Hepatocyte (in vitro differentiated cells): ENCODE measurements around the gene HOXD10. TPM values are rescaled to one million over a fixed set of nuclear protein-coding genes. Genes with fewer than 3 reads are reported as not detected.

Experiments
- DNase-seq: peaks from one replicate; pipeline ENCODE4 v3.0.0-alpha.2; 2016; ENCODE audit warnings: low spot score
- H2AFZ ChIP-seq: fragments of 200-600 bp; sonication (generic); 2 replicates; pipeline ENCODE4 v1.6.0; 2016; ENCODE audit warnings: antibody characterized with exemption, mild to moderate bottlenecking
- H3K27ac ChIP-seq: fragments of 200-600 bp; sonication (generic); 2 replicates; pipeline ENCODE4 v1.5.1; 2016; ENCODE audit warnings: mild to moderate bottlenecking
- H3K27me3 ChIP-seq: fragments of 200-600 bp; sonication (generic); 2 replicates; pipeline ENCODE4 v1.6.1; 2016
- H3K36me3 ChIP-seq: fragments of 200-600 bp; sonication (generic); replicated peaks from 2 replicates; pipeline ENCODE4 v1.5.1; 2016; ENCODE audit warnings: low read depth; ENCODE audit not compliant: insufficient read depth
- H3K4me1 ChIP-seq: fragments of 200-600 bp; sonication (generic); 2 replicates; pipeline ENCODE4 v1.5.1; 2016; ENCODE audit warnings: mild to moderate bottlenecking, moderate library complexity; ENCODE audit not compliant: insufficient read depth
- H3K4me2 ChIP-seq: fragments of 200-600 bp; sonication (generic); 2 replicates; pipeline ENCODE4 v1.6.0; 2016
- H3K4me3 ChIP-seq: fragments of 200-600 bp; sonication (generic); 2 replicates; pipeline ENCODE4 v1.5.1; 2016; ENCODE audit warnings: mild to moderate bottlenecking
- H3K79me2 ChIP-seq: fragments of 200-600 bp; sonication (generic); 2 replicates; pipeline ENCODE4 v1.6.0; 2017; ENCODE audit warnings: mild to moderate bottlenecking
- H3K9me2 ChIP-seq: fragments of 200-600 bp; sonication (generic); replicated peaks from 2 replicates; pipeline ENCODE4 v1.6.0; 2017; ENCODE audit warnings: mild to moderate bottlenecking; ENCODE audit not compliant: insufficient read depth
- H3K9me3 ChIP-seq: fragments of 200-600 bp; sonication (generic); 2 replicates; pipeline ENCODE4 v1.5.1; 2016; ENCODE audit warnings: low read depth, mild to moderate bottlenecking
- H4K20me1 ChIP-seq: fragments of 200-600 bp; sonication (generic); 2 replicates; pipeline ENCODE4 v1.6.0; 2016; ENCODE audit warnings: mild to moderate bottlenecking; ENCODE audit not compliant: insufficient read depth, poor library complexity, severe bottlenecking
- EZH2 ChIP-seq: fragments of 200-600 bp; sonication (generic); IDR thresholded peaks from 2 replicates; pipeline ENCODE4 v1.6.1; 2016; ENCODE audit warnings: antibody characterized with exemption, mild to moderate bottlenecking, borderline replicate concordance
- EZH2phosphoT487 ChIP-seq: fragments of 200-600 bp; sonication (generic); IDR thresholded peaks from one replicate; pipeline ENCODE4 v1.6.1; 2018; ENCODE audit warnings: antibody characterized with exemption, mild to moderate bottlenecking, low read depth, moderate library complexity; ENCODE audit not compliant: unreplicated experiment, severe bottlenecking
- WGBS: methylation state at CpG from one replicate; pipeline ENCODE4 v1.1.6; 2016; ENCODE audit warnings: low lambda C conversion rate; ENCODE audit errors: missing lambda C conversion rate; 5-methylcytosine and 5-hydroxymethylcytosine counted together
- polyA plus RNA-seq: library from polyadenylated mRNA; unstranded; fragments of >200 nt; fragmentation: Nextera tagmentation; extraction: Ambion mirVana; gene quantifications from 2 replicates; pipeline ENCODE4 v1.2.1, GENCODE V29; 2016
- total RNA-seq: library from RNA; depleted of rRNA; stranded (reverse); fragments of >200 nt; gene quantifications from 2 replicates; pipeline ENCODE4 v1.2.3, GENCODE V29; 2014
- TF ChIP-seq, protein P1 (sequence below): fragments of 200-600 bp; sonication (generic); IDR thresholded peaks from 2 replicates; pipeline ENCODE4 v1.5.1; 2016; ENCODE audit warnings: antibody characterized with exemption, mild to moderate bottlenecking; ENCODE audit not compliant: poor library complexity

HOXD10 gene
- total and polyA plus RNA-seq, 2 experiments from 2014 or later: 5.1 to 8.5 TPM

DNA sequence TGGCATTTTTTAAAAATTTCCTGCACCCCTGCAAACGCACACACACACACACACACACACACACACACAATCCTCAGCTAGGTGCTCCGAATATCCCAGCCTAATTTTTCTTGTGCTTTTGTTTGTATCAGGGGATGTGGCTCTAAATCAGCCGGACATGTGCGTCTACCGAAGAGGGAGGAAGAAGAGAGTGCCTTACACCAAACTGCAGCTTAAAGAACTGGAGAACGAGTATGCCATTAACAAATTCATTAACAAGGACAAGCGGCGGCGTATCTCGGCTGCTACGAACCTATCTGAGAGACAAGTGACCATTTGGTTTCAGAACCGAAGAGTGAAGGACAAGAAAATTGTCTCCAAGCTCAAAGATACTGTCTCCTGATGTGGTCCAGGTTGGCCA is 22.2 kb upstream of the HOXD10 start:
- TF ChIP-seq EZH2: peak; percentile 60
- TF ChIP-seq EZH2phosphoT487: peak; percentile 20
- TF ChIP-seq, protein P1, sequence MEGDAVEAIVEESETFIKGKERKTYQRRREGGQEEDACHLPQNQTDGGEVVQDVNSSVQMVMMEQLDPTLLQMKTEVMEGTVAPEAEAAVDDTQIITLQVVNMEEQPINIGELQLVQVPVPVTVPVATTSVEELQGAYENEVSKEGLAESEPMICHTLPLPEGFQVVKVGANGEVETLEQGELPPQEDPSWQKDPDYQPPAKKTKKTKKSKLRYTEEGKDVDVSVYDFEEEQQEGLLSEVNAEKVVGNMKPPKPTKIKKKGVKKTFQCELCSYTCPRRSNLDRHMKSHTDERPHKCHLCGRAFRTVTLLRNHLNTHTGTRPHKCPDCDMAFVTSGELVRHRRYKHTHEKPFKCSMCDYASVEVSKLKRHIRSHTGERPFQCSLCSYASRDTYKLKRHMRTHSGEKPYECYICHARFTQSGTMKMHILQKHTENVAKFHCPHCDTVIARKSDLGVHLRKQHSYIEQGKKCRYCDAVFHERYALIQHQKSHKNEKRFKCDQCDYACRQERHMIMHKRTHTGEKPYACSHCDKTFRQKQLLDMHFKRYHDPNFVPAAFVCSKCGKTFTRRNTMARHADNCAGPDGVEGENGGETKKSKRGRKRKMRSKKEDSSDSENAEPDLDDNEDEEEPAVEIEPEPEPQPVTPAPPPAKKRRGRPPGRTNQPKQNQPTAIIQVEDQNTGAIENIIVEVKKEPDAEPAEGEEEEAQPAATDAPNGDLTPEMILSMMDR: no peak
- no peaks in the 10 kb centered on the region for H3K9me2 ChIP-seq
- H3K9me3 ChIP-seq: no peaks in the 10 kb centered on the region
- peak overlapping the region; percentile 57 for H3K4me3 ChIP-seq
- peak overlapping the region; percentile 91 for H3K4me2 ChIP-seq
- H3K4me1 ChIP-seq: no peaks in the 10 kb centered on the region
- H3K27ac ChIP-seq: peak overlapping the region; percentile 89
- no peak for DNase-seq
- peaks cover 14% of the 10 kb centered on the region for H4K20me1 ChIP-seq
- H2AFZ ChIP-seq: no peak overlapping the region
- H3K79me2 ChIP-seq: peaks cover 58% of the 10 kb centered on the region
- WGBS: 7% methylated on average over 12 of the region's 12 CpGs
- H3K36me3 ChIP-seq: no peaks in the 10 kb centered on the region
- peaks cover 94% of the 10 kb centered on the region for H3K27me3 ChIP-seq

DNA sequence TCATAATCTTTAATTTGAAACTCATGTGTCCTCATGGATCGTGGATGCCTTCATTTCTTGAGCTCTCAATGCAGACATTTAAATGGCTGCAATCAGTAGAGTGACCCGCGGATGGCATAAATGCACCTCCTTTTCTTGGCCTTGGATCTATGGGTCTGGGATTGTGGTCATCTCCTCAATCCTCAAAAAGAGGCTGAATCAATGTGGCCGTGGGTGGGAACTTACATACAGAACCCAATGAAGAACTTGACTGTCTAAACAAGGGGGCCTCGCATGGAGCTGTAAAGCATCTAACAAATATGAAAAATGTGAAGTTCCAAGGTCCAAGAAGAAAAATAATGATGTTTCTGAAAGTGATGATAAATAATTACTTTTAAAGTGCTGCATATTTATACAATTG is 21.2 kb upstream of the HOXD10 start:
- Histone ChIP-seq H3K4me3 (peak overlapping the region; percentile 57), H4K20me1 (peaks cover 14% of the 10 kb centered on the region), H3K36me3 (no peaks in the 10 kb centered on the region), H3K9me2 (no peaks in the 10 kb centered on the region), H3K27ac (peak overlapping the region; percentile 89), H2AFZ (no peak overlapping the region), H3K79me2 (peaks cover 57% of the 10 kb centered on the region), H3K4me1 (no peaks in the 10 kb centered on the region), H3K9me3 (no peaks in the 10 kb centered on the region), H3K27me3 (peaks cover 94% of the 10 kb centered on the region), H3K4me2 (peak overlapping the region; percentile 91)
- 18% methylated on average over 5 of the region's 5 CpGs for WGBS
- TF ChIP-seq, protein P1: no peak
- no peak for TF ChIP-seq EZH2
- TF ChIP-seq EZH2phosphoT487: no peak
- DNase-seq: no peak

DNA sequence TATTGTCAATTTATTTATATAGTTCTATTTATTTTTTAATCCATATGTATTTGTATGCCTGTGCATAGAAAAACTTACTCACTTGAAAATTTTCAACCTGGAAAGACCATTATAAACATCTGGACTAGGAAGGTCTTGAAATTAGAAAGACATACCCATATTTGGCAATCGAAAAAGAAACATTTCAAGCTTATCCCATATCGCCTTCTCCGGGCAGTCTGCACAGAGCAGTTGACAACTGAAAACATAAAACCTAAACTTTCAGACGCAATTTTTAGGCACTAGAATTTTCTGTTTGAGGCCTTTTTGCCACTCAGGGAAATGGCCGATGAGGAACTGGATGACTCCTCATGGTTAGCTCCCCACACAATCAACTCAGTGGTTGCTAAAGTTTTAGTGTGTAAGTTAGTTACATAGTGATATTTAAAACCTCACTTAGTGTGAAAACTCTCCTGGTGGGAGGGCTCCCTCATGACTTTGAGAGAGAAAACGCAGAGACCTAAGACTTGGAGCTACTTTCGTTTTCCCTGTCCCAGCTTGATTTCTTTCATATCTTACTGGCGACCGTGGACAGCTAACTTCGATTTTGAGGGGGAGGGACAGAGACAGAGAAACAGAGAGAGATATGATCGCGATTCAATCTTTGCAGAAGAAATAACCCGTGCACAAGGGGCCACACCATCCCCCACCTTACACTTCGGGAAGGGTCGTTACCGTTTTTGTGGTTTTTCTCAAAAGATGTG is 20.2 kb upstream of the HOXD10 start:
- WGBS: 4% methylated on average over 16 of the region's 16 CpGs
- H3K79me2 ChIP-seq: peaks cover 60% of the 10 kb centered on the region
- no peaks in the 10 kb centered on the region for H3K36me3 ChIP-seq
- H2AFZ ChIP-seq: peak overlapping the region; percentile 19
- peaks cover 94% of the 10 kb centered on the region for H3K27me3 ChIP-seq
- TF ChIP-seq, protein P1: no peak
- no peak for TF ChIP-seq EZH2phosphoT487
- no peak for TF ChIP-seq EZH2
- no peak for DNase-seq
- peaks cover 14% of the 10 kb centered on the region for H4K20me1 ChIP-seq
- H3K4me3 ChIP-seq: peak overlapping the region; percentile 57
- peak overlapping the region; percentile 89 for H3K27ac ChIP-seq
- H3K9me2 ChIP-seq: no peaks in the 10 kb centered on the region
- H3K4me2 ChIP-seq: peak overlapping the region; percentile 91
- H3K4me1 ChIP-seq: no peaks in the 10 kb centered on the region
- no peaks in the 10 kb centered on the region for H3K9me3 ChIP-seq
